Measurements from ENCODE around the gene TTLL11.
"Not testable (repeated sequence)": the region's sequence is repeated elsewhere in the genome, so short reads cannot be mapped to it uniquely, and the experiment has no call there.

Gene TTLL11

DNA sequence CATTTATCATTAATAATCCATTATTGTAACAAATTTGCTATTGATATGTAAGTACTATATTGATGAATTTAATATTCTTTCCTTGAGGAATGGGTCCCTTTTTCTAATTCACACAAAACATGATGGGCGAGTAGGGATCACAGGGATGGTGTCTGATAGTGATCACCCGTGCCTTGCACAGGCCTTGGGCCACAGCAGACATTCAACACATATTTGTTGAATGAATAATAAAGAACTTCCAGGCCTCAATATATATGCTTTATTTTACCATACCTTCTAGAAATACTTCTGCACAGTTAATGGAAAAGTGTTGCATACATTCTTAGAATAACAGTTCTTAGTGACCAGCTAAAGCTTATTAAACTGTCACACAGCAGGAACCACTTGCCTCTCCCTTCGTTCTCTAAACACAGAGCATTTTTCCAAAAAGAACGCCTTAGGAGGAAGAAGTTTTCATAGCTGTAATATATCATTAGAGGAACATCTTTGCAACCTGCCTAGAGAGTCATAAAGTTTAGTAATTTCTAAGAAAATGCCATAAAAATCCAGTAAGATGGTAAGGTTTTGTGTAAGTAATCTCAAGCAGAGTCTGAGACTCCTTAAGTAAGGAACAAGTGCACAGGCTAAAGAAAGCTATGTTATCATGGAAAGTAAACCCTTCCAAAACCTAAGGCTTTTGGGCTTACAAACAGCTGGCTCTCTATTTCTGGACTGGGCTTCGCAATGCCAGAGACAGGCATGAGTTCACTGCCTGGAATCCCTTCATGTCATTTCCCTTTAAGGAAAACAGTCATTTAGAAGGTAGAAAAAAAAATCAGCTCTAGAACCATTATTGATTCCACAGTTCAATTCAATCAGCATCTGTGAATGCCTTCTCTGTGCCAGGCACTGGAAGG, 17.7 kb downstream of the TTLL11 start:
- DNase-seq: no peak

DNA sequence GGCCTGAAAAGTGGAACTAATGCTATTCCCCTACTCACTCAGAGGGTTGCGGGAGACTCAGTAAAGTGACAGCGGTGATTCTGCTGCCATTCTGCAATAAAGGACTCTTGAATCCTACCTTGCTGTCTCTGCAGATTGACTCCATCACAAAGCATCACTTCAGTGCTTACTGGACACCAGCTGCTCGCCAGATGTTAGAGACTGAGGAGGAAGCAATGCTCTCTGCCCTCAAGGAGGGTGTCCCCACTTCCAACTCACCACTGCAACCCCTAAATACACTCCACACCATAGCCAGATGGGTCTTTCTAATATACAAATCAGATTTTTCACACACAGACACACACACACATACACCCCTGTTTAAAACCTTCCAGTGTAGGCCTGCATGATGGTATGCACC, 21.4 kb downstream of the TTLL11 start:
- no peak for DNase-seq

- no peak for DNase-seq
Measured at GRCh38 chr9:122070728-122071515, 22.2 kb downstream of the TTLL11 start.

DNA sequence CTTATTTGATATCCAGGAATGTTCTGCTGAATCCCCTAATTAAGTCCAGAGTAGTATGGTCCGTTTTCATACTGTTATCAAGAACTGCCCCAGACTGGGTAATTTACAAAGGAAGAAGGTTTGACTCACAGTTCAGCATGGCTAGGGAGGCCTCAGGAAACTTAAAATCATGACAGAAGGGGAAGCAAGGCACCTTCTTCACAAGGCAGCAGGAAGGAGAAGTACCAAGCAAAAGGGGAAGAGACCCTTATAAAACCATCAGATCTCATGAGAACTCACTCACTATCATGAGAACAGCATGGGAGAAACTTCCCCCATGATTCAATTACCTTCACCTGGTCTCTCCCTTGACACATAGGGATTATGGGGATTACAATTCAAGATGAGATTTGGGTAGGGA, 26.4 kb downstream of the TTLL11 start:
- DNase-seq: not testable (repeated sequence)

DNA sequence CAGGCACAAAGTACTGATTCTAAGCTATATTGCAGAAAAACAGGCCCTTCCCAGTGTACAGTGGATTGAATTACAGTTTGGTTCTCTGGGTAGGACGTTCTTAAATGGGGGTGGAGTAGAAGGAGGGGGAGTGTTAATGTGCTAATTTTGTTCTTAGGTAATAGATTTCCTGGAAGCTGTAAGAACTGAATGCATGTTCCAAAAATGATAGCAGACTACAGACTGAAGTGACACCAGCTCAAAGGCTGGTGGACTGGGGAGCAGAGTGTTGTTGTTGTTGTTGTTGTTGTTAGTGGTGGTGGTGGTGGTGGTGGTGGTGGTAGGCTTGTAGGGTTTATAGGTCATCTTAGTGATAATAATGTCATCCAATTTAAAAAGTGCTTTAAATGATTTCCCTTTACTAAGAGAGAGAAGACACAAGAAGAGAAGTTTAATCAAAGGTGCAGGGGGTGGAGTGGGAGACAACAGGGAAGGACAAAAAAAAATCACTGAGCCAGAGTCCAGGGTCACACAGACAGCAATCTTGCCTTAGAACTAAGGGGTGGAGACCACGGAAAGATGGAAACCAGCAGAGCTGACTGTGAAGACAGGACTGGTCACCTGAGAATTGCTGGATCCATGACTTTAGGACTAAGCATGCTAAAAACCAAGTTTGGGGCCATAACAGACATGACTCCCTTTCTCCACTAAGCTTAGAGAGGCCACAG, 27.0 kb downstream of the TTLL11 start:
- no peak for DNase-seq

DNA sequence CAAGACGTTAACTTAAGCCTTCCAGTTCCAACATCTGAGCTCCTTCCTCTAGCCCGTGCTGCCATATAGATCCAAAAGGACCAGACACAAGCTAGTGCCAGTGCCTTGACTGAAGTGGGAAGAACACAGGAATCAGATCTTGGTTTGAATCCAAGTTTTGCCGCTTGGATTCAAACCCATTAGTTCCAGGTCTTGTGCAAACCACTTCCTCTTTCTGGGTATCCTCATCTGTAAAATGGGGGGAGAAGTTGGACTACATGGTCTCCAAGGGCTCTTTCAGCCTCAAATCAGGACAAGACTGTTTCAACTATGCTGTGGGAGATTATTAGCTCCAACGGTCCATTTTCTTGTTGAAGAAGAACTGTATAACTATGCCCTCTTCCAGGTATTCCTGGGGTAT, 32.6 kb downstream of the TTLL11 start:
- no peak for DNase-seq

DNA sequence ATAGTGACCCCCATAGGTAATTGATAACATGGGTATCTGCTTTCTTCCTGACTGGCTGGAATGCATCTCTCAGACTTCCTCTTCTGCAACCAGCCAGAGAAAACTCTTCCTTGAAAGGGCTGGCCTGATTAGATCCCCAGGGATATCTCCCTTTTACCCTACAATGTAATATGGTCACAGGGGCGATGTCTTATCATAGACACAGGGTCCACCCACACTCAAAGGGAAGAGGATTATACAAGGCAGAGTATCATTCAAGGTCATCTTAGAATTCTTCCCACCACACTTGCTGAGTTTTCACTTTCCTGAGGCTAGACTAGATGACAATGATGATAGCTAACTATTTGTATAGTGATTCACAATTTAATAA, 33.2 kb downstream of the TTLL11 start:
- no peak for DNase-seq

GRCh38 chr9:122059214-122059954, 33.7 kb downstream of the TTLL11 start:
- no peak for DNase-seq

GRCh38 chr9:122058709-122059108, 34.4 kb downstream of the TTLL11 start:
- peak; percentile 3 for DNase-seq

DNA sequence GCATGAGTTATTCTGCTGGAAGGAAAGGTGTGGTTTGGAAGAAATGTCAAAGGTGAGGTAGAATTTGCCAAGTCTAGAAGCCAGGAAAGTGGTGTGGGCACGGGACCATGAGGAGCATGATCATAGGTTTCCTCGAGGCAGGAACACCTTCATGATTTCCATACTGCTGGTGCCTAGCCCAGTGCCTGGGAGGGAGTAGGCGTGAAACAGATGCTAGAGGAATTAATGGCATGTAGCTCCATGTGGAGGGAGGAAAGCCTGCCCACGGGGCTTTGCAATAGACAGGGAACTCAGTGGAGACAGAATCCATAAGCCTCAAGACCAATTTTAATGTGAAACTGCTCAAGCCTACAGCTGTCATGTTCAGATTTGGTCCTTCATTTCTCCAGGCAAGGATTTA, 35.1 kb downstream of the TTLL11 start:
- no peak for DNase-seq

- DNase-seq: no peak
Measured at GRCh38 chr9:122057211-122057610, 35.9 kb downstream of the TTLL11 start.

GRCh38 chr9:122056484-122056883, 36.6 kb downstream of the TTLL11 start:
- DNase-seq: no peak

DNA sequence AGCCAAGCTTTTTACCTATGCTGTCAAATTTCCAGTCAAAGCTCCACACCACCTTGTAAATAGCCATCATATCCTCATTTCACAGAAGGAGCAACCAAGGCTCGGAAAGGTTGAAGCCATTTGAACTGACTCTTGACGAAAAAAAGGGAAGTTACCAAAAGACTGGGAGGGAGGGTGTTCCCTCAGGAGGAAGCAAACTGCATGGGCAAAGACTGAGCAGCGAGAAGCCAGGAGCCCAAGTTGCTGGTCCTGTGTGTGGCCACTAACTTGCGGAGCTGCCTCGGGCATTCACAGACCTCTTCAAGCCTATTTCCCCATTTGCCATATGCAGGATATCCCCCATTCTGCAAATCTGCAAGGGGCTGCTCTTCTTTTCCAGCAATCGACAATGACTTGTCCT, 37.4 kb downstream of the TTLL11 start:
- no peak for DNase-seq

DNA sequence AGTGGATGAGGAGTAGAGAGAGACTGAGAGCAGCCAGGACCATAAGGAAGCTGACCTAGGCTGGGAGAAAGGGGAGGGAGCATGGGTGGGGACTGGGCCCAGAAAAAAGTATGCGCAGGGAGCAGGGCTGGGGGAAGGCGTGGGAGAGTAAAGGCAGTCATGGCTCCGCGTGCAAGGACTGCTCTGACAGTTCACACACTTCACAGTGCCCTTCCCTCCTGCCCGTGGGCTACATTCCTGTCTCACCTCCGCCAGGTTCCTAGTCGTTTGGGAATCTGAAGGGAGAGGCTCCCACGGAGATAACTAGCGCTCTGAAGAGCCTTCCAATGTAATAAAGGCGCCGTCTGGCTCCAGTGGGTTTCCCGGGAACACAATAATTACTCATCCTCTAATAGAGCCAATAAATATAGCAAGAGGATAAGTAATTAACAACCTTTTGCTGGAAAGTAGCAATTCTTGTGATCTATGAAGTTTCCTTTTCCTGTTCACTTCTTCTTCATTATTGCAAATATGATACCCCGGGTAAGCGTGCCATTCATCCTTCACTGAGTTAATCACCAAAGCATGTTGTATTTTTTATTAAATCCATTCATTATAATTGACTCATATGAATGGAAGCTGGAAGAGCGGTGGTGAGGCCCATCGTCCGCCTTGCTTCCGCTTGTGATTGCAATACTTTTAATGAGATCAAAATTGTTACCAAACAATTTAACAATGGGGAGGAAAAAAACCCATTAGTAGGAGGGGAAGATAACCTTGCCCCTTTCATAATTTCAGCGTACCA, 39.3 kb downstream of the TTLL11 start:
- DNase-seq: no peak

DNA sequence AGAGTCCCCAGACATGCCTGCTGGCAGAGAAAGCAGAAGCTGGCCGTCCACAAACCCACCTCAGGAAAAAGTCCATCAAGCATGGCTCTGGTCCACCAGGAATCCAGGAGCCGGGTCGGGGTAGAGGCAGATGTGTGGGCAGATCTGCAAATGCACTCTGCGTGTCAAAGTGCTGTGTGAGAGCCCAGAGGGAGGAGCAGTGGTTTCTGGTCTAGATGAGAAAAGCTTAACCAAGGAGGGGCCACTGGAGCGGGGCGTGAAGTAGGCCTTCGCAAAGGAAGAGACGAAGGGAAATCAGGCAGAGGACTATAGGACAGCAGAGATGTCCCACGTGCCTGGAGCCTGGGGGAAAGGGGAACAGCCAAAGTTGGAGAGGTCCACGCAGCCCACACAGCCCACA, 40.0 kb downstream of the TTLL11 start:
- no peak for DNase-seq

- DNase-seq: no peak
Measured at GRCh38 chr9:122051351-122052321, 41.5 kb downstream of the TTLL11 start.

DNA sequence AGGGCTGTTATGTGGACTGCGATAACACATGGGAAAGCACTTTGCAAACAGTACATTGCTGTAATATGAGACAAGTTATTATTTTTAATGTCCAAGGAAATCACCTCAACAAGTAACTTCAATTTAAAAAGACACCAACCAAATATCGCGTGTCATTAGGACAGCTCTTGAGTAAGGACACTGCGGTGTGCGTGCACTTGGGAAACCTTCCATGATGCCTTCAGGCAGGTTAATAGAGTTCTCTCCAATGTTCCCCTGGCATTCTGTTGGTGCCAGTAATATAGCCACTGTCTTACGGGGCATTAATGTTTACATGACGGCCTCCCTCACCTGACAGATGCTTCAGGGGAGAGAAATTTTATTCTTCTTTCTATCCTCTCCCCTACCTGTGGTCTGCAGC, 42.9 kb downstream of the TTLL11 start:
- no peak for DNase-seq

GRCh38 chr9:122042056-122042455, 51.1 kb downstream of the TTLL11 start:
- no peak for DNase-seq

DNA sequence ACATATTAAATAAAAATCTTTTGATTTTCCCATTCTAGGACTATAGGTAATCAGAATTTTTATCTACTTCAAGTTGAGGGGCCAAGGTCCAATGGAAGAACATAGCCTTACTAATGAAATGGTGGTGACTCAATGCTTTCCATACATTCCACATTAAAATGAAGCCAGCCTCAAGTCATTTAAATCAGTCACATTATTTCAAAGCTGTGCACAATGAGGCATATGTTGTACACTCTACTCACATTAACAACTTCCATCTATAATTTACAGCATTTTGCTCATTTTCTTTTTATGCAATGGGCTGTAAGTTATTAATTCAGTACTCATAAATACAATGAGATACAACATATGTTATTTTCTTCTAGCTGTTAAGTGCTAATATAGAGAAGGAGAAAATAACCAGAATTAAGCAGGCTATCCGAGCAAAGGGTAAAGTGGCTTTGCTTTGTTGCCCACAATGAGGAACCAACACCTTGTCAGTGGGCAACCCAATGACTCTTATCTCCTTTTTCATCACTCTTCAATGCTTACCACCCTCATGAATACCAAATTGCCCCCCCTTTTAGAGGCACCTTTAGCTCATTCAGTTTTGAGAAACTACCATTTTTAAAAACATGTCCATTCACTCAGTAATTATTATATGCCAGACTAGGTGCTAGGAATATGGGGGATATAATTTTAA, 52.4 kb downstream of the TTLL11 start:
- DNase-seq: no peak

DNA sequence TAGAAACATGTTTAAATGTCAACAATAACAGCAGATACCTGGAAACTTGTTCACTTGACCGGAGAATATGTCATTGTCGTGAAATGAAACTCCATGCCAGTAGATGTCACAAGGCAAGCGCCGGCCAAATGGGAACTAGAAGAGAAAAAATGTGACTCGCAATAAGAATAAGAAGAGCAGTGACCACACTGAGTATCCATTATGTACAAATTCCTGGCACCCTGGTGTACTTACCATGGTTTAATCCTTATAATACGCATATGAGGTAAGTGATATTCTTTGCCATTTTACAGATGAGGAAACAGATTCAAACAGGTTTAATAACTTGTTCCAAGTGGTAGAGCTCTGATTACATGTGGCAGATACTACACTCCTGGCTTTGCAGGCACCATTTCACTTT, 53.9 kb downstream of the TTLL11 start:
- no peak for DNase-seq

Data from DMS 273 treated with DMSO at 0.1 percent for 48 hours (cell line).